ENCODE results near the gene EIF5A. TPM values are rescaled to one million over a fixed set of nuclear protein-coding genes. Genes with fewer than 3 reads are reported as not detected.

The EIF5A gene
- total and polyA plus RNA-seq, 9 of the 15 experiments (the other 6 are each of a cell fraction or from before 2014, with no cell fraction given), result 22.9 to 1,163 (median 772) TPM

DNA sequence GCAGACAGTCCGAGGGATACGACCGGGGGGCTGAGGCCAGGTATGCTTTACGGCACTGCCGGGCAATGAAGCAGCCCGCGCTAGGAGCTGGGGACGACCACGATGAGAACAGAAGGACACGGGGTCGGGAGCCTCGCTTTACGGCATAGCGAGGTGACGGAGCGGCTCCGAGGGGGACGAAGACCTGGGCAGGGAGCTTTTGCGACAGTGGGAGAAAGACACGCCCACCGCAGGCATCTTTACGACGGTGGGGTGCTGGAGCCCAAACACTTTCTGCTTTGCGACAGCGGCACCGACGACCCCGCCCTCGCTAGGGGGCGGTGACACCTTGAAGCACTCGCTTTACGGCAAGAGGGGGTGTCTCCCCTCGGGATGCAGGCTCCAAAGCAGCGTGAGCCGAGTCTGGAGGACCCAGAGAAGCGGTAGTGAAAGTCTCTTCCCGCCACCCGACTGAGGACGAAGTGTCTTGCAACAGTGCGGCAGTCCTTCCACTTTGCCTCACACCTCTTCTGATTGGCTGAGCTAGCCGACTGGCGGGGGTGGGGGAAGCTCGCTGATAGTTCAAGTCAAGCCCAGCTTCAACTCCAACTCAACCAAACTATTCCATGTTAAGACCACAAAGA, 22.1 kb downstream of the EIF5A start (continued):
- TF ChIP-seq, protein P1, sequence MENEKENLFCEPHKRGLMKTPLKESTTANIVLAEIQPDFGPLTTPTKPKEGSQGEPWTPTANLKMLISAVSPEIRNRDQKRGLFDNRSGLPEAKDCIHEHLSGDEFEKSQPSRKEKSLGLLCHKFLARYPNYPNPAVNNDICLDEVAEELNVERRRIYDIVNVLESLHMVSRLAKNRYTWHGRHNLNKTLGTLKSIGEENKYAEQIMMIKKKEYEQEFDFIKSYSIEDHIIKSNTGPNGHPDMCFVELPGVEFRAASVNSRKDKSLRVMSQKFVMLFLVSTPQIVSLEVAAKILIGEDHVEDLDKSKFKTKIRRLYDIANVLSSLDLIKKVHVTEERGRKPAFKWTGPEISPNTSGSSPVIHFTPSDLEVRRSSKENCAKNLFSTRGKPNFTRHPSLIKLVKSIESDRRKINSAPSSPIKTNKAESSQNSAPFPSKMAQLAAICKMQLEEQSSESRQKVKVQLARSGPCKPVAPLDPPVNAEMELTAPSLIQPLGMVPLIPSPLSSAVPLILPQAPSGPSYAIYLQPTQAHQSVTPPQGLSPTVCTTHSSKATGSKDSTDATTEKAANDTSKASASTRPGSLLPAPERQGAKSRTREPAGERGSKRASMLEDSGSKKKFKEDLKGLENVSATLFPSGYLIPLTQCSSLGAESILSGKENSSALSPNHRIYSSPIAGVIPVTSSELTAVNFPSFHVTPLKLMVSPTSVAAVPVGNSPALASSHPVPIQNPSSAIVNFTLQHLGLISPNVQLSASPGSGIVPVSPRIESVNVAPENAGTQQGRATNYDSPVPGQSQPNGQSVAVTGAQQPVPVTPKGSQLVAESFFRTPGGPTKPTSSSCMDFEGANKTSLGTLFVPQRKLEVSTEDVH (IDR thresholded peaks at IDR 0.05; ENCODE audit: low read depth, partially characterized antibody), result peak; percentile 81
- TF ChIP-seq ZBTB17 (CRISPR knock-in tag; IDR thresholded peaks at IDR 0.05) (no peak), RFX7 (CRISPR knock-in tag; IDR thresholded peaks at IDR 0.05) (no peak), EWSR1 (IDR thresholded peaks at IDR 0.05; ENCODE audit: borderline replicate concordance, low read depth, partially characterized antibody) (no peak), ZFX (CRISPR knock-in tag; IDR thresholded peaks at IDR 0.05) (peak; percentile 30), TFE3 (CRISPR knock-in tag; IDR thresholded peaks at IDR 0.05) (no peak), KLF6 (CRISPR knock-in tag; IDR thresholded peaks at IDR 0.05; ENCODE audit: borderline replicate concordance) (no peak), ZNF24 (IDR thresholded peaks at IDR 0.05) (no peak), COPS2 (conservative IDR thresholded peaks at IDR 0.05) (no peak), JUND (IDR thresholded peaks at IDR 0.05; ENCODE audit: borderline replicate concordance, low read depth, low read length) (peak; percentile 14; the same call in 1 of the 2 replicates), JUND (tag; IDR thresholded peaks at IDR 0.05; ENCODE audit: borderline replicate concordance, low read depth, low read length) (0 out of 3 replicates have a peak, but pooled peaks have one; percentile 23), WHSC1 (IDR thresholded peaks at IDR 0.05; ENCODE audit: low read length) (no peak), ZNF280B (CRISPR knock-in tag; IDR thresholded peaks at IDR 0.05) (no peak)
- TF ChIP-seq, protein P2, sequence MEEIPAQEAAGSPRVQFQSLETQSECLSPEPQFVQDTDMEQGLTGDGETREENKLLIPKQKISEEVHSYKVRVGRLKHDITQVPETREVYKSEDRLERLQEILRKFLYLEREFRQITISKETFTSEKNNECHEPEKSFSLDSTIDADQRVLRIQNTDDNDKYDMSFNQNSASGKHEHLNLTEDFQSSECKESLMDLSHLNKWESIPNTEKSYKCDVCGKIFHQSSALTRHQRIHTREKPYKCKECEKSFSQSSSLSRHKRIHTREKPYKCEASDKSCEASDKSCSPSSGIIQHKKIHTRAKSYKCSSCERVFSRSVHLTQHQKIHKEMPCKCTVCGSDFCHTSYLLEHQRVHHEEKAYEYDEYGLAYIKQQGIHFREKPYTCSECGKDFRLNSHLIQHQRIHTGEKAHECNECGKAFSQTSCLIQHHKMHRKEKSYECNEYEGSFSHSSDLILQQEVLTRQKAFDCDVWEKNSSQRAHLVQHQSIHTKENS (CRISPR knock-in tag; IDR thresholded peaks at IDR 0.05), result no peak
- TF ChIP-seq, protein P3, sequence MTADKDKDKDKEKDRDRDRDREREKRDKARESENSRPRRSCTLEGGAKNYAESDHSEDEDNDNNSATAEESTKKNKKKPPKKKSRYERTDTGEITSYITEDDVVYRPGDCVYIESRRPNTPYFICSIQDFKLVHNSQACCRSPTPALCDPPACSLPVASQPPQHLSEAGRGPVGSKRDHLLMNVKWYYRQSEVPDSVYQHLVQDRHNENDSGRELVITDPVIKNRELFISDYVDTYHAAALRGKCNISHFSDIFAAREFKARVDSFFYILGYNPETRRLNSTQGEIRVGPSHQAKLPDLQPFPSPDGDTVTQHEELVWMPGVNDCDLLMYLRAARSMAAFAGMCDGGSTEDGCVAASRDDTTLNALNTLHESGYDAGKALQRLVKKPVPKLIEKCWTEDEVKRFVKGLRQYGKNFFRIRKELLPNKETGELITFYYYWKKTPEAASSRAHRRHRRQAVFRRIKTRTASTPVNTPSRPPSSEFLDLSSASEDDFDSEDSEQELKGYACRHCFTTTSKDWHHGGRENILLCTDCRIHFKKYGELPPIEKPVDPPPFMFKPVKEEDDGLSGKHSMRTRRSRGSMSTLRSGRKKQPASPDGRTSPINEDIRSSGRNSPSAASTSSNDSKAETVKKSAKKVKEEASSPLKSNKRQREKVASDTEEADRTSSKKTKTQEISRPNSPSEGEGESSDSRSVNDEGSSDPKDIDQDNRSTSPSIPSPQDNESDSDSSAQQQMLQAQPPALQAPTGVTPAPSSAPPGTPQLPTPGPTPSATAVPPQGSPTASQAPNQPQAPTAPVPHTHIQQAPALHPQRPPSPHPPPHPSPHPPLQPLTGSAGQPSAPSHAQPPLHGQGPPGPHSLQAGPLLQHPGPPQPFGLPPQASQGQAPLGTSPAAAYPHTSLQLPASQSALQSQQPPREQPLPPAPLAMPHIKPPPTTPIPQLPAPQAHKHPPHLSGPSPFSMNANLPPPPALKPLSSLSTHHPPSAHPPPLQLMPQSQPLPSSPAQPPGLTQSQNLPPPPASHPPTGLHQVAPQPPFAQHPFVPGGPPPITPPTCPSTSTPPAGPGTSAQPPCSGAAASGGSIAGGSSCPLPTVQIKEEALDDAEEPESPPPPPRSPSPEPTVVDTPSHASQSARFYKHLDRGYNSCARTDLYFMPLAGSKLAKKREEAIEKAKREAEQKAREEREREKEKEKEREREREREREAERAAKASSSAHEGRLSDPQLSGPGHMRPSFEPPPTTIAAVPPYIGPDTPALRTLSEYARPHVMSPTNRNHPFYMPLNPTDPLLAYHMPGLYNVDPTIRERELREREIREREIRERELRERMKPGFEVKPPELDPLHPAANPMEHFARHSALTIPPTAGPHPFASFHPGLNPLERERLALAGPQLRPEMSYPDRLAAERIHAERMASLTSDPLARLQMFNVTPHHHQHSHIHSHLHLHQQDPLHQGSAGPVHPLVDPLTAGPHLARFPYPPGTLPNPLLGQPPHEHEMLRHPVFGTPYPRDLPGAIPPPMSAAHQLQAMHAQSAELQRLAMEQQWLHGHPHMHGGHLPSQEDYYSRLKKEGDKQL (CRISPR knock-in tag; IDR thresholded peaks at IDR 0.05; ENCODE audit: borderline replicate concordance), result no peak
